ENCODE data around the gene ROBO2.
"Not testable (repeated sequence)": the region's sequence is repeated elsewhere in the genome, so short reads cannot be mapped to it uniquely, and the experiment has no call there.

ROBO2 gene

DNA sequence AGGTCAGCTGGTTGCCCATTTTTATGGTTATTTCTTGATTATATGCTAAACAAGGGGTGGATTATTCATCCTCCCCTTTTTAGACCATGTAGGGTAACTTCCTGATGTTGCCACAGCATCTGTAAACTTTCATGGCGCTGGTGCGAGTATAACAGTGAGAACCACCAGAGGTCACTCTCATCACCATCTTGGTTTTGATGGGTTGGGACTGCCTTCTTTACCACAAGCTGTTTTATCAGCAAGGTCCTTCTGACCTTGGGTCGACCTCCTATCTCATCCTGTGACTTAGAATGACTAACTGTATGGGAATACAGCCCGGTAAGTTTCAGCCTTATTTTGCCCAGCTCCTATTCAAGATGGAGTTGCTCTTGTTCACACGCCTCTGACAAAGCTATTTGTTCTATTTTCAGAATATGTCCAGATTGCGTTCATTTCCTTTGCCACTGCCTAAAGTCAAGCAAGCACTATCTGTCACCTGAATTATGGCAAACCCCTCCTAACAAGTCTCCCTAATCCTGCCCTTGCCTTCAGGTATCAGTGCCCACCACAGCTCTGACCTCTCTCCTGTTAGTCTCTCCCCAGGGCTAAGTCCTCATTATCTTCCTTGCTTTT, 308.5 kb downstream of the ROBO2 start:
- DNase-seq: peak in 1 of 2 experiments; percentile 3

DNA sequence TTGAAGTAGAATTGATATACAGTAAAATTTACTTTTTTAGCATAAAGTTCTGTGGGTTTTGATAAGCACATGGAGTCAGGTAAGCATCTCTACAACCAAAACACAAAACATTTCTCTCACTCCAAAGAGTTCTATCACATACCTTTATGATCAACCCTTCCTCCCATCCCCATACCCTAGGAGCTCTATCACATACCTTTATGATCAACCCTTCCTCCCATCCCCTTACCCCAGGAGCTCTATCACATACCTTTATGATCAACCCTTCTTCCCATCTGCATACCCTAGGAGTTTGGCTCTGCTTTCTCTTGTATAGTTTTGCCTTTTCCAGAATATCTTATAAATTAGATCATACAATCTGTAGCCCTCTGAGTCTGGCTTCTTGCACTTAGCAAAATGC, 315.1 kb downstream of the ROBO2 start:
- no peak for DNase-seq

DNA sequence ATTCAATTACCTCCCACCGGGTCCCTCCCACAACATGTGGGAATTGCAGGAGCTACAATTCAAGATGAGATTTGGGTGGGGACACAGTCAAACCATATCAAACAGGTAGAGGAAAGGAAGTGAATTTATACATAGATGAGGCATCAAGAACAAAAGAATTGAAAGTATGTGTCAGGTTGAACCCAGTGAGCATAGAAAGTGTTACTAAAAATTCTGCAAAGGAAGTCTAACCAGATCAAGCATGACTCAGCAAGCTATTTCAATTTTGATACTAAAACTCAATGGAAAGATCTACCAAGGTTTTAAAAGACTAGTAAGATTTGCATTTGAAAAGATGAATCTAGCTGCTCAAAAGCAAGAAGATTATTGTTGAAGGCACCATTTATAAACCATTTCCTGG, 323.0 kb downstream of the ROBO2 start:
- no peak for DNase-seq

DNA sequence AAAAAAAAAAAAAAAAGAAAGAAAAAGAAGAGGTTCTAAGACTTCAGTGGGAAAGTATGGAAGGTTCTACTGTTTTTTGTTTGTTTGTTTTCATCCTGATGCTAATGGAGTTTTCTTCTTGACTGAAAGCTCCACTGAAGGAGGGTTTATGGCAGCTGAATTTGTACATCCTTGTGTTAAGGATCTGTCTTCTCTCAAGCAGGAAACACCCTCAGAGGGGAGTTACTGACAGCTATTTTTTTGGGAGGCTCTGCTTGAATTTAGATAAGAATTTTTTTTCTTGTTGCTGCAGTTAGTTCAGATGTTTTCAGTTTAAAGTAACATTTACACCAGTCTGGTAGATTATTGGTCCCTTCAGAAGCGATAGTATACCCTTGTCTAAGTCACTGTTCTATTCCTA, 325.3 kb downstream of the ROBO2 start:
- DNase-seq: no peak

DNA sequence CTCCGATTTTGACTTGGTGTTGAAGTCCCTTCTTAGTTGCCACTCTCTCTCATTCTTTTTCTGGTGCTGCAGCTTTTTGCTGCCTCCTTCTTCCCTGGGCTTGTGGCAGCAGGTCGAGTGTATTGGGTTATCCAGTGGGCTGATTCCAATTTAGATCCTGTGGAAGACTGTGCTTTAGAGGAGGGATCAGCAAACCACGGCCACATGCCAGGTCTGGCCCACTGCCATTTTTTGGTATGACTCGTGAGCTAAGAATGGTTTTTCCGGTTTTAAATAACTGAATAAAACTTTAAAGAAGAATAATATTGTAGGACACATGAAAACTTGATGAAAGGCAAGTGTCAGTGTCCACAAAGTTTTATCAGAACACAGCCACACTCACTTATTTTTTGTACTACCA, 330.5 kb downstream of the ROBO2 start:
- peak; percentile 27 to 79 for DNase-seq

DNA sequence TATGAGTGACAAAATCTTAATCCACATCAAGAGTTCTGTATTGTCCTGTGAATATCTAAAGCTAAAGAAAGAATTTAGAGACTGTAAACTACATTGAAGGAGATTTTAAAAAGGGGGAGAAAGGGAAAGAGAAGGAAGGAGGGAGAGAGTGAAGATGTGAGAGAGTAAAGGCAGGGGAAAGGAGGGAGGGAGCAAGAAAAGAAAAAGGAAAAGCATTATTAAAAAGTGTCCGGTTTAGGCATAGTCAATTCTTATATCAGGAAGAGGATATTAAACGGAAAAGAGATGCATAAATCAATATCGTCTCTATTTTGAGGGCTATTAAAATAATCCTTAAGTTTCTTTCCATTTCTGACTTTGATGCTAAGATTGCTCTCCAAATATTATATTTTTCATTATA, 332.1 kb downstream of the ROBO2 start:
- DNase-seq: no peak

DNA sequence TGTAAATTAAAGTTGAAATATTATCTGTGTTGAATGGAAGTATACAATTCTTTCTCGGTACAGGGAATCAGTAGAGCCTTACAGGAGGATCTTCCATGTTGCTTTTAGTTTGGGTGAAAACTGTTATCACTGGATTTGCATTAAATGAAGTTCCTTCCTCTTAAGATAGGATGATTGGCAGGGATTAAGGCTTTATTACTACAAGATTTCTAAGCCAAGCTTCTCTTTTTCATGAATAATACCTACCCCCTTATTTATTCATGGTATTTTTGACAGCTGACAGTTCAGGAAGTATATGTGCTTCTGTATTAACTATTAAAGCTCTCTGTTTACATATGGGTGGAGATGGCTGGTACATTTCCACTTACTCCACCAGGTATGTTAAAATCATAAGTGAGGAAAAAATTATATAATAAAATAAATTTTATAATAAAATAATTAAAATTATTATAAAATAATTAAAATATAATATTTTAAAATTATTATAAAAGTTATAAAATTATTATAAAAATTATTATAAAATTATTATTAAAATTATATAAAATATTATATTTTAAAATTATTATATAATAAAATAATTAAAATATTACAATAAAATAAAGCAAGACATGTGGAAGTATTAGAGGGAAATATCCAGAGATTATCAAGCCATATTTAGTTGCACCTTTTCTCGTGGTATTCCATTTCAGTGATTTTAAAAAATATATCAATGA, 332.9 kb downstream of the ROBO2 start:
- no peak for DNase-seq

DNA sequence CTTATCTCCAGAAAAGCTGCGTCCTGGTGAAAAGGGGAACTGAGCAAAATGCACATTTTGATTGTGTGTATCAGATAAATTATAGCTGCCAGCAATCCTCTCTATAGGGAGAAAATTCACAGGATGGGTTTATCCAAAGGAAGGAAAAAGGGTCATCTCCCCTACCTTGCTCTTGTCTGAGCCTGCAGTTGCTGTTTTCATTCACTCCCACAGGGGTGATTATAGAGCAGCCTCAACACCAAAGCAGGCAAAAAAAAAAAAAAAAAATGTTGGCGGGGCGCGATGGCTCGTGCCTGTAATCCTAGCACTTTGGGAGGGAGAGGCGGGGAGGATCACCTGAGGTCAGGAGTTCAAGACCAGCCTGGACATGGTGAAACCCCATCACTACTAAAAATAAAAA, 333.7 kb downstream of the ROBO2 start:
- DNase-seq: no peak

DNA sequence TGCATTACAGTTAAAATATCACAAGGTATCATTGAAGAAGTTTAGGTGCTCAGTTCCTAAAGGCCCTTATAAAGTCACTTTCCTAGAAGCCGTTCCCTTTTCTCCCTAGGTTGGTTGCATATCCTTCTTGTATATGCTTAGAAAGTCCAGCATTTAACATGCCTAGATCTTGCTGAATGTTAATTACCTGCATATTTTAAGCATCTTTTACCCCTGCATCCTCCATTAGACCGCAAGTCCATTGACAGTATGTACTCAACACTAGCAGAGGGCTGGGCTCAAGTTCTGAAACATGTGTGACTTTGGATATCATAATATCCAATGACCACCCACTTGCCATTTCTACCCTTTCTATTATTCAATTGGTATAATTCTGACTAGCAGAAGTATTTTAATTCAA, 336.6 kb downstream of the ROBO2 start:
- no peak for DNase-seq

DNA sequence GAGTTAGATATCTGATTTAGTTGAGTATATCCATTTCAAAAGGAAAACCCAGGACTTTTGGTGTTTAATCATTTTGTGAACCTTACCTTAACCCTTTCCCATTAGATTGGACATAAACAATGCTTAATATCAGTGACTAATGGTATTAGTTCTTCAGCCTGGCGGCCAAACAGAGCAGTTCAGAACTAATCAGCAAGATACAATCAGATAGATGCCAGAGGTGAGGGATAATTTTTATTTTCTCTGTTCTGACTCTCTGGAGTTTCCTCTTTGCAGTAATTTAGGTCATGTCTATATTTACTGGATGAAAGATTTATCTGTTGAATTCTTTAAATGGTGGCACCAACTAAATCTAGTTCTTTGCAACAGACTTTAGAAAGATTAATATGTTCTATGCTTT, 337.8 kb downstream of the ROBO2 start:
- no peak for DNase-seq

DNA sequence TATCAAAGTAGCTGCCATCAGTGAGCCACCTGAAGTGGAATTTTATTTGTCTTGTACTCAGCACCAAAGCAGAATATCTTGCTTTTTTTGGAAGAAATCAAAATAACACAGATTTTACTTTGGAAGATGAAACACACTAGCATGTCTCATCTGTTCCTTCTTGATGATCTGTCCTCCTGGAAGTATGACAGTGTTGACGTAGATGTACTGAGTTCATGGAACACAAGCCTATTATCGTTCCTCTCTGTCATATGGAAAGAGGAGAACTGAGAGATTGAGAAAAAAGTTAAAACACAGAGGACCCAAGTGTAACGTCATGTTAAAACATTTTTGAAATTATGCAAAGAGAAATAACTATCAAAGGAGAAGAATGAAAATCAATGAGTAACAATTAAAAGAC, 340.2 kb downstream of the ROBO2 start:
- DNase-seq: no peak

DNA sequence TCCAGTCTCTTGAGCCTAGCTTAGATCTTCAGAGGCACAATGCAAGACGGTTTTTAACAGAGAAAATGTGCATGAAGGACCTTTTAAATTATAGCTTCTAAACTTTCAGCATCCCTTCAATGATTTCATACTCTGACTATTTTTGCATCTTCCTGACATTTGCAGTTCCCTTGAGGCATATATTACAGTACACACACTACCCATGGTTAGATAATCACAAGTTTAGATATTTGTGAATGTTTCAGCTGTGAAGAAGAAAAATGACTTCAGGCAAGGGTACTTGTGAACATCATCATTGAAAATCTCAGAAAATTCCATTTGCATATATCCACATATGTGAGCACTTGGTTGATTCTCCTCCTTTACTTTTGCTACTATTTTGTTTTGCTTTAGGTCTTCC, 341.5 kb downstream of the ROBO2 start:
- DNase-seq: no peak

DNA sequence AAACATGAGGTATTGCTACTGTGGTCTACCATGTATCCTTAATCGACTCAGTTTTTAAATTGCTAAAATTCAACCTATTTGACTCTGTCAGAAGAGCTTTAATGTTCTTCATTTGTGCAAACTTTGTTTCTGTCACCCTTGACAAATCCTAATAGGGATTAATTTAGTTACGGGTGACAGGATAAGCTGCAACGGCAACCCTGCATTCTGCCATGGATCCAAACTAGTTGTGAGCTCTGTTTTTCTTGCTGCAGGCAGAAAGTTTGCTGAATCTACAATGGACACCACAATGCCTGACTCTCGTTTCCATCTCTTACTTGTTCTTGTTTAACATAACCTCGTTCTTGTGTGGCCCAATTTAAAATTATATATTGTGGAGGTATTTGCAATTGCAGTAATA, 352.3 kb downstream of the ROBO2 start:
- no peak for DNase-seq

DNA sequence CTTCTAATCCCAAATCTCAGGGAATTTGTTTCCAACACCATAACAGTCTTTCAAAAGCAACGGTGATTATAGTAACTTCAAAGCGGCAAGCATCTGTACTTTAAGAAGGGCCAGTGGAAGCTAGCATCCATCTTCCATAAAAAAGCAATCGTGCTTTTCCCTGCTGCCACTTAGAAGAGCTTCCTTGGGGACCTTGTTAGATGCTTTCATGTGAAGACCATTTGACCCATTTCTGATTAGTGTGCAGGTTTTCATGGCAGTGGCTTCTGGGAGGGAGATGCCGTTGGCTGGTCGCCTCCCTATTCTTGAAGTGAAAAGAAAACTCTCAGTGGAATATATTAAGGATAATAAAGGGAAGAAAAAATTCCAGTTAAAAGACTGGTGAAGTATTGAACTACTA, 354.1 kb downstream of the ROBO2 start:
- no peak for DNase-seq

DNA sequence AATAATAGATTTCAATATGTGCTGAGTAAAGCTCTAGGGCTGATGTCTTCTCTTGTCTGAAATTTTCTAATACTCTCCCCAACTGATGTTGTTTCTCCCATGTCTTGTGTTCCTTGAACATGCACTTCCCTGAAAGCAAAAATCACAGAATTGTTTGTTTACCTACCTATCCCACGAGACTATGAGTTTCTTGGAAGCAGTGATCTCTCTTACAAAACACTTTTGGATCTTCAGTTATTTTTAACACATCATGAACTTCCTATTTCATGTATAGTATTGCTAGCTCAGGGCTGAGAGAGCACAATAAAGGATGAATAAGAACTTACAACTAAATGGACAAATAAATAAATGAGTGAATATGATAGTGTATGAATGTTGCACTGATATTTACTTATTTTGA, 365.0 kb downstream of the ROBO2 start:
- no peak for DNase-seq

DNA sequence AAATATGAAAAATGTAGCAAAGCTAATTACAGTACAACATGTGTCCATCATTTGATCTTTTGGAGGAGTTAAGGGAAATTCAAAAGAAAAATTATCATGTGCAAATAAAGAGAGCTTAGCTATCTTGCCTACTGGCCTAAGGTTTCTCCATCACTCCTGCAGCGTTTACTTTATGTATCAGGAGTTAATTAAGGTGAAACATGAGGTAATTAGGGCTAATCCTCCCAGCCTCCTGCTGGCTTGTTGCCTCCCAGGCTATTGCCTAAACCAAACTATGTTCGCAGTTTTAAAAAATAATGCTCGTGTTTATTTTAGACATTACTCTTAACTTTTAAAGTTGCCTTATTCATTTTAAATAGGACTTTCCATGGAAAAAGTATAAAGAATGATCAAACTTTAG, 367.5 kb downstream of the ROBO2 start:
- DNase-seq: peak in 1 of 2 experiments; percentile 65

DNA sequence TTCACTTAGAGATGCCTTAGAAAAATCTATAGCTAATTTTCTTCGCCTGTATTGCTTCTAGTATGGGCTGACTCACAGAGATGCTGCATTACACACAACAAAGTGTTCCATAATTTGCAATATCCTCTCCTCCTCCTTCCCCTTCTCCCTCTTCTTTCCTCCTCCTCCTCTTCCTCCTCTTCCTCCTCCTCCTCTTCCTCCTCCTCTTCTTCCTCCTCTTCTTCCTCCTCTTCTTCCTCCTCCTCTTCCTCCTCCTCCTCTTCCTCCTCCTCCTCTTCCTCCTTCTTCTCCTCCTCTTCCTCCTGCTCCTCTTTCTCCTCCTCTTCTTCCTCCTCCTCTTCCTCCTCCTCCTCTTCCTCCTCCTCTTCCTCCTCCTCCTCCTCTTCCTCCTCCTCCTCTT, 370.4 kb downstream of the ROBO2 start:
- DNase-seq: not testable (repeated sequence)

DNA sequence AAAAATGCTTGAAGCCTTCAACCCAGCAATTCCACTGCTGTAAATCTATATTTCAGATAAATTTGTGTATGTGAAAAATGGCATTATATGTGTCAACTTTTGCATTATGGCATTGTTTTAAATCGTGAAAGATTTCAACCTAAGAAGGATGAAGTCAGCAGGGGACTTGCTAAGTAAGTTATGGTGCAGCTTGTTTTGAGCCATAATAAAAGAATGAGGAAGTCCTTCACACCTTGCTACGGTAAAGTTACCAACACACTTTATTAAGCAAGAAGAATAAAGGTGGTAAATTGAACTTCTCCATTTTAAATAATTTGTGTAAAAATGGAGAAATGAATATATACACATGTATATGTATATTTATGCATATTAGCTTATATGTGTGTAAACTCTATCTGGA, 371.4 kb downstream of the ROBO2 start:
- DNase-seq: no peak

DNA sequence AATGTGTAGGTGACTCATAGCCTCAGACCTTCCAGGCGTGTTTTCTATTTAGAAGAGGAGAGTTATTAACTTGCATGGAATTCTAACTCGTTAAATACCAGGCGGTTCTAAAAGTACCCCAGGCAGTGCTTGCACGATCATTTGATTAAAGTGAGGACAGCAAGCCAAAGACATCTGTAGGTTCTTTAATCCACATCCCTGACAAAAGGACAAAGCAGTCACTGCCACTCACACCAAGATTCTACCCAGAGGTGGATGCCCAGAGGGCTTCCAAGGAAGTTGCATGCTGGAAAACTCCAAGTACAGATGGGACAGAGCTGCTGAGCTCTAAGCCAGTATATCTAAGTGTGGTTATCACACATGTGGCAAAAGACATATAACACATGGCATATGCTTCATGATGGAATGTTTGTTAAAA, 372.1 kb downstream of the ROBO2 start:
- no peak for DNase-seq

DNA sequence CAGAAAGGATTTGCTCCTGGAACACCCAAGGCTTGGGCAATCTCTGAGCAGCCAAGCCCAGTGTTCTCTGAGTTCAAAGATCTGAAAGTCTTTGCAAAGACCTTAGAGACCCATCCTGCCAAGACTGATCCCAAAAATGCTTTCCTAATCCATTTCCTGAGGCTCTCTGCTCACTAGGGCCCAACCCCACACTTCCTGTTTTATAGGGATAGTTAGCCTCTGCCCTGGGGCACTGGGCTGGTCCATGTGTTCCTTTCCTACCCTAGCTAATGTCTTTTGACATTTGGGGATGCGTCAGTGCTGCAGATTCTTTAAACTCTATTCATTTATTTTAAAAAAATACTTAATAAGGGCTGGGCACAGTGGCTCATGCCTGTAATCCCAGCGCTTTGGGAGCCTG, 372.7 kb downstream of the ROBO2 start:
- no peak for DNase-seq

DNA sequence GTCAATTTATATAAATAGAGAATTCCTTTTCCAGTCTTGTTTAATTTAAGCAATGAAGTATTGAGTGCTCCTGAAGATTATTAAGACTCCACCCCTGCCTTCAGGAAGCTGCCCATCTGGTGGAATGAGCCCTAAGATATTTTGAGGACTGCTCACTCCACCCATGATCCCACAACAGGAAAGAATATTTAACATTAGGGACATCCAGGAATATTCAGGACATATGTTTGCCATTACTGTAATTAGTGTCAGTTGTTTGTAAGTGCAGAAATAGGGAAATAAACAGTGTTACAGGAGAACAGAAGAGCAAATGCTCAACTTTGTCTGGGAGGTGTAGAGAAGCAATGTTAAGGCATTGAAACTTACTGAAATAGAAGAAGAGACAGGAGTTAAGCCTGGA, 375.0 kb downstream of the ROBO2 start:
- no peak for DNase-seq

DNA sequence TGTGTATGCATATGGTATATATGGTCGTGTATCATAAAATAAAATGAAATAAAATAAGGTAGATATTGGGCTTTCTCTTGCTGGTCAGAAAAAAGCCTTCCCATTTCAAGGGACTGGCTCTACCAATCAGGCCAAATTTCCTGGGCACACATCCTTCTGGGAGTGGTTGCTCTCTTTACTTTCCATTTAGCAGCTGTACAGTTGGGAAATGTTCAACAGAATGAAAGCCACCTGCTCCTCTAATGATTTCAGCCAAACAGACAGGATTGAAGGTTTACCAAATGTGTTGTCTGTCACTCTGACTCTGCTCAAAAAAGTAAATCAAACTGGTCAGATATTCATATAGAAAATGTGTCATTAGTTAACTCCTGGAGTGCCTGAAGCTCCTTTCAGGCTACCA, 380.4 kb downstream of the ROBO2 start:
- peak; percentile 70 to 83 for DNase-seq

DNA sequence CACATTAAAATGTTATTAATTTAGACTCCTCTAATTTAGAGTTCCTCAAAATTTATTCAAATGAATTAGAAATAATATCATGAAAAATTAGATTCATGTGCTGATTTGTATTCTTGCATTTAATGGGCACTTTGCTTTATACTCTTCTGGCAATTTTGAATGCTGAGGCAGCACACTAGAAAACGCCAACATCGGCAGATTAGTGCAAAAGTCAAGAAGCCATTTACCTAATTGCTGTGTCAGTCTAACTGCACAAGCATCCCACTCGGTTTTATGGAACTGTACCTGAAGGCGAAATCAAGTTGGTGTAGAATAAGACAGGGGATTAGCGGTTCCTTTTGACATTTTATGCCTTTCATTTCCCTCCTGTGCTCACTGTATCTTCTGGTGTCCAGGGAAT, 382.0 kb downstream of the ROBO2 start:
- DNase-seq: no peak

DNA sequence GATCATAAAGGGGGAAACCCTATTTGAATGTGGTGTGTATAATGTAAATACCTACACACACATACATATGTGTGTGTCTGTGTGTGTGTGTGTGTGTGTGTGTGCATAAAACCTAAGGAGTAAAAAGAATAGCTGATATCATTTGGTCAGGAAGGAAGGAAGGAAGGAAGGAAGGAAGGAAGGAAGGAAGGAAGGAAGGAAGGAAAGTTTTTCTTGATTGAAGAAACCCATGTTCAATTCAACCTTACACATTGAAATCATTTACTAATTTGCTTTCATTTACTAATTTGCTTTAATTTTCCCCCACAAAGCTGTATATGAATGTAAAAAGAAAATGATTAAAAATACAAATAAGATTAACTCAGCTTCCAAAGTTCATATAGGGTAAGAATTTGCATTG, 386.6 kb downstream of the ROBO2 start:
- no peak for DNase-seq

DNA sequence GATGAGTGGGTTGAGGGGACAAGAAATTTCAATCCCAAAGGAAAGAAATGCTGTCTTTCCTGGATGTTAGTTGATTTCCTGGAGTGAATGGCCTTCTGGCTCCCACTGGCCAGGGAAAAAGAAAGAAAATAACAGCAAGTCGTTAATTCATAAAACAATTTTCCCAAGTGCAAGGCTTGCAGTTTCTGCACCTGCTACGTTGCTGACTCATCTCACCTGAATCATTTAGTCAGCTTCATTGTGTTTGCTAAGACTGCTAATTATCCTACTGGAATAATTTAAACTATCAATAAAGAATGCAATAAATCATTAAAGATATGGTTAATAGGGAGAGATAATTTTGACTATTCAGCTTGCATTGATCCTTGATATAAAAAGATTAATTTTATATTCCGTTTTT, 387.6 kb downstream of the ROBO2 start:
- no peak for DNase-seq
